ENCODE data around the gene CCL27.
"Not testable (repeated sequence)": the region's sequence is repeated elsewhere in the genome, so short reads cannot be mapped to it uniquely, and the experiment has no call there.

Gene CCL27

DNA sequence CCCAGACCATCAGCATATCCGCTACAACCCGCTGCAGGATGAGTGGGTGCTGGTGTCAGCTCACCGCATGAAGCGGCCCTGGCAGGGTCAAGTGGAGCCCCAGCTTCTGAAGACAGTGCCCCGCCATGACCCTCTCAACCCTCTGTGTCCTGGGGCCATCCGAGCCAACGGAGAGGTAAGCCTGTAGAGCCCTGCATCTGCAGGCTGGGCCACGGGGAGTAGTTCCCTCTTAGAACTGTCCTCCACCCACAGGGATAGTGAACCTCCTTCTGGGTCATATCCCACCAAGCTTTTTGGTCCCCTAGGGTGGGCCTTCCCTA lies 15.4 kb downstream of the CCL27 start:
- TF ChIP-seq, protein P1, sequence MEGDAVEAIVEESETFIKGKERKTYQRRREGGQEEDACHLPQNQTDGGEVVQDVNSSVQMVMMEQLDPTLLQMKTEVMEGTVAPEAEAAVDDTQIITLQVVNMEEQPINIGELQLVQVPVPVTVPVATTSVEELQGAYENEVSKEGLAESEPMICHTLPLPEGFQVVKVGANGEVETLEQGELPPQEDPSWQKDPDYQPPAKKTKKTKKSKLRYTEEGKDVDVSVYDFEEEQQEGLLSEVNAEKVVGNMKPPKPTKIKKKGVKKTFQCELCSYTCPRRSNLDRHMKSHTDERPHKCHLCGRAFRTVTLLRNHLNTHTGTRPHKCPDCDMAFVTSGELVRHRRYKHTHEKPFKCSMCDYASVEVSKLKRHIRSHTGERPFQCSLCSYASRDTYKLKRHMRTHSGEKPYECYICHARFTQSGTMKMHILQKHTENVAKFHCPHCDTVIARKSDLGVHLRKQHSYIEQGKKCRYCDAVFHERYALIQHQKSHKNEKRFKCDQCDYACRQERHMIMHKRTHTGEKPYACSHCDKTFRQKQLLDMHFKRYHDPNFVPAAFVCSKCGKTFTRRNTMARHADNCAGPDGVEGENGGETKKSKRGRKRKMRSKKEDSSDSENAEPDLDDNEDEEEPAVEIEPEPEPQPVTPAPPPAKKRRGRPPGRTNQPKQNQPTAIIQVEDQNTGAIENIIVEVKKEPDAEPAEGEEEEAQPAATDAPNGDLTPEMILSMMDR (conservative IDR thresholded peaks at IDR 0.05; ENCODE audit: control insufficient read depth, insufficient read depth, low read depth, low read length), result no peak
- peak overlapping the region; percentile 56 for H3K4me3 ChIP-seq (ENCODE audit: control insufficient read depth, low read depth, low read length)

DNA sequence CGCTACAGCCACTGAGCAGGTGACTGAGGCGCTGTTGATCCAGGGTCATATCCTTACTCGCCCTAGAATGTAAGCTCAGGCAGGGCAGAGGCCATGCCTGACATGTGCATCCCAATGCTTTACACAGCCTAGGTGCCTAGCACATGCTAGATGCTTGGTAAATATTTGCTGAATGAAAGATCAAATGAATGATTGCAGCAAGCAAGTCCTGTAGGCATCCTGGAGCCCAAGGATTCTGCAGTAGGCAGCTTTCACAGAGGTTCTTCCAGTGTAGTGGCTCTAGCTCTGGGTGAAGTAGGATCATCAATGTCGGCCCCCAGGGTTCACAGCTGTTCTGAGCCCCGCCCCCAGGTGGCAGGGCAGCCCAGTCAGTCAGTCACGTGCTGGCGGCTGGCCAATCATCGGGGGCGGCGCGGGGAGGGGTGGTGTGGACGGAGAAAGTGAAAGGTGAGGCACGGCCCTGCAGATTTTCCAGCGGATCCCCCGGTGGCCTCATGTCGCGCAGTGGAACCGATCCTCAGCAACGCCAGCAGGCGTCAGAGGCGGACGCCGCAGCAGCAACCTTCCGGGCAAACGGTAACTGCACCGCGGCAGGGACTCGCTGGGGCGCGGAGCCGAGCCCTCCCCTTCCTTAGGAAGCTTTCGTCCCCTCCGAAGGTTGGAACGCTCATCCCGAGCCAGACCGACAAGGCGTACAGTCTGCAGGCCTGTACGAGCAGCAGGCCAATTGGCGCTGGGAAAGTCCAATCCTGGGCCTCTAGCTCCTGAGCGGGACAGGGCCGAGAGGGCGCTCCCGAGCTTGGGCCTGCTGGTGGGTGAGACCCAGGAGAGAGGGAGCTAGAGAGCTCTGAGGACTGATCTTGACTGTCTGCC lies 16.0 kb downstream of the CCL27 start, which contains the start of gene GALT:
TSS of gene GALT (plus strand) at position 465 of the 873 bp plus-strand sequence. CDS start at position 495, 30 bp downstream.
- peak within 1 kb of the TSS; percentile 56 for H3K4me3 ChIP-seq (ENCODE audit: control insufficient read depth, low read depth, low read length)
- peak; percentile 77 for DNase-seq (ENCODE audit: low read depth)
- TF ChIP-seq, protein P1 (conservative IDR thresholded peaks at IDR 0.05; ENCODE audit: control insufficient read depth, insufficient read depth, low read depth, low read length), result peak; percentile 43

More for the DNA sequence above, 15.4 kb downstream of the CCL27 start:
- no peak for DNase-seq (ENCODE audit: low read depth)

DNA sequence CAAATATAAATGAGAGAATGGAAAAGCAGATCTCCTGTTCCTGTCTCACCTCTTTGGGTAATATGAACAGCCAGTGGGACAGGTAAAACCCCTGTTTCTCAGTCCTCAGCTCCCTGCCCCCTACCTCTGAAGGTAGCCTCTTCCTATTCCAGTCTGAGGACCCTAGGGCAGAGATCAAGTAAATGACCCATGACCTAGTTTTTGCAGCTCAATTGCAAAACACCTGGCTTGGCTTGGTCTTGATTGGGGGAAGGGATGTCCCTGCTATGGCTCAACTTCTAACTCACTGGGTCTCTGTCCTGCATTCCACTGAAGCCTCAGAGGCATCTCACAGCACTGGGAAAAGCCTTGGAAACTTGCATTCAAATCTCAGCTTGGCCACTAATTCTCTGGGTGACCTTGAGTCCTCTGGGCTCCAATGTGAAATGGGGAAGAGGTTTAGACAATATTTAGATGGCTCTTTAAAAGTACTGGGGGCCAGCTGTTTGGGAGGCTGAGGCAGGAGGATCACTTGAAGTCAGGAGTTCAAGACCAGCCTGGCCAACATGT lies 17.6 kb downstream of the CCL27 start:
- TF ChIP-seq, protein P1 (conservative IDR thresholded peaks at IDR 0.05; ENCODE audit: control insufficient read depth, insufficient read depth, low read depth, low read length), result no peak
- DNase-seq (ENCODE audit: low read depth), result no peak
- H3K4me3 ChIP-seq (ENCODE audit: control insufficient read depth, low read depth, low read length), result no peak overlapping the region

DNA sequence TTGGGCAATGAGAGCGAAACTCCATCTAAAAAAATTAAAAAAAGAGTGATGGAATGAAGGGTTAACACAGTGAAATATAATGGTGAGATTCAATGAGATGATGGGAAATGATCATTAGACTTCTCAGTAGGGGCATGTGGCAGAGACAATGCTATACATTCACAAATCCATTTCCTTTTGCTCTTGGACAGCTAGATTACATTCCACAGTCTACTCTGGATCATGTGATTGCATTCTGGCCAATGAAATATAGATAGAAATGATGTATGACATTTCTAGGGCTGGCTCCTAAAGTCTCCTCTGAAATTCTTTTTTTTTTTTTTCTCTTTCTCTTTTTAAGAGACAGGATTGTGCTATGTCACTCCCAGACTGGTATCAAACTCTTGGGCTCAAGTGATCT lies 19.8 kb downstream of the CCL27 start:
- DNase-seq (ENCODE audit: low read depth), result no peak

DNA sequence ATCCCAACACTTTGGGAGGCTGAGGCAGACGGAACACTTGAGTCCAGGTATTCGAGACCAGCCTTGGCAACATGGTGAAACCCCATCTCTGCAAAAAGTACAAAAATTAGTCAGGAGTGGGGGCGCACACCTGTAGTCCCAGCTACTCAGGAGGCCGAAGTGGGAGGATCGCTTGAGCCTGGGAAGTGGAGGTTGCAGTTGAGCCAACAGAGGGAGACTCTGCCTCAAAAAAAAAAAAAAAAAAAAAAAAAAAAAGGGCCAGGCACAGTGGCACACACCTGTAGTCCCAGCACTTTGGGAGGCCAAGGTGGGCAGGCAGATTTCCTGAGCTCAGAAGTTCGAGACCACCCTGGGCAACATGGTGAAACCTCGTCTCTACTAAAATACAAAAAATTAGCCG lies 23.1 kb downstream of the CCL27 start:
- not testable (repeated sequence) for DNase-seq (ENCODE audit: low read depth); H3K4me3 ChIP-seq (ENCODE audit: control insufficient read depth, low read depth, low read length)

More for the DNA sequence above, 19.8 kb downstream of the CCL27 start:
- TF ChIP-seq, protein P1 (conservative IDR thresholded peaks at IDR 0.05; ENCODE audit: control insufficient read depth, insufficient read depth, low read depth, low read length), result no peak
- H3K4me3 ChIP-seq (ENCODE audit: control insufficient read depth, low read depth, low read length), result no peak overlapping the region

DNA sequence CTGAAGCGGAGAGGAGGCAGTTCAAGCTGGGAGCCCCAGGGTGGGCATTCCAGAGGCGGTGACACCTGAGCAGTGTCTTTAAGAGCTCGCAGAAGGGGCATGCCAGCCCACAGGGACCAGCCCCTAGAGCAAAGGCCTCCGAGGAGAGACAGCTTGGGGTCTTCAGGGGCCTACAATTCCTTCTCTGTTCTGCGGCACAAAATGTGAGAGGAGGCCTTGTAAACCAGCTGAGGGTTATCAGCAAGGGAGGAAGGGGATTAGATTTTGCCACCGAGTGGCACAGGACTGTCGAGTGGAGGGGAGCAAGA lies 24.4 kb downstream of the CCL27 start:
- no peak for DNase-seq (ENCODE audit: low read depth)
- TF ChIP-seq, protein P1 (conservative IDR thresholded peaks at IDR 0.05; ENCODE audit: control insufficient read depth, insufficient read depth, low read depth, low read length), result no peak
- peak overlapping the region; percentile 88 for H3K4me3 ChIP-seq (ENCODE audit: control insufficient read depth, low read depth, low read length)

DNA sequence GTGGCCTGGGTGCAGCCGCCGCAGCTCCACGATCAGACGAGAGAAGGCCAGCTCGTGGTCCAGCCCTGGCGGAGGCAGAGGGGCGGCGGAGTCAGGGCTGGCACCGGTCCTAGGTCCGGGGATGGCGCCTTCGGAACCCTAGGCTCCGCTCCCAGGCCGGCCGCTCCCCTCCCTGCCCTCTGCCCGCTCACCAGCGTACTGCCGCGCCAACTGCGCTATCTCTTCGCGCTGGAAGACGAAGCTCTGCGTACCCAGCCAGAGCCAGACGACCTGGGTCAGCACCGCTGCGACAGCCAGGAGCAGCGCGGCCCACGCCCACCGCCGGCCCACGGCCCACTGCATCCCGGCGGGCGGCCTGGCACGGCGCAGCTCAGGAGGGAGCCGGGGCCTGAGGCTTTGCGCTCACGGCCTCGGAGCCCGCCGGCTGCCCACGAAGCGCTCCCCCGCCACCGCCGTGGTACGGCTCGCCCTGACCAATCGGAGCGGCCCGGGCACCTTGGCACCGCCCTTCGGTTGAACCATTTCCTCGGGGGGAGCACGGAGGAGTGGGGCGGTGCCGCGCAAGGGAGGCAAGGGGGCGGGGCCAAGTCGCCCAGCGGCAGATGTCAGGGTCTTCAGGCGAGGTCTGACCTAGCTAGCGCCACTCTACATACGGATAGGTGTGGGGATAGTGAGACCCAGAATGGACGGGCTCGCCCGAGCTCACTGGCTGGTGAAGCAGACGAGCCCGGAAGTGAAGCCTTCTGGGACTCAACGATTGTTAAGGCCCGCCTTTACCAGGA lies 24.9 kb downstream of the CCL27 start, which contains the start of gene SIGMAR1:
TSS of gene SIGMAR1 (minus strand) at position 432 of the 782 bp plus-strand sequence. CDS start at position 342, 90 bp downstream.
- TF ChIP-seq, protein P1 (conservative IDR thresholded peaks at IDR 0.05; ENCODE audit: control insufficient read depth, insufficient read depth, low read depth, low read length), result no peak
- DNase-seq (ENCODE audit: low read depth), result peak; percentile 88
- H3K4me3 ChIP-seq (ENCODE audit: control insufficient read depth, low read depth, low read length), result peak within 1 kb of the TSS; percentile 88
